NK-92 (cell line): Measurements from ENCODE around the gene DBH.

Source experiments
- DNase-seq: peaks from one replicate; lab custom pipeline; 2025; ENCODE audit not compliant: unreplicated experiment; lab: John Stamatoyannopoulos, UW

Gene DBH

DNA sequence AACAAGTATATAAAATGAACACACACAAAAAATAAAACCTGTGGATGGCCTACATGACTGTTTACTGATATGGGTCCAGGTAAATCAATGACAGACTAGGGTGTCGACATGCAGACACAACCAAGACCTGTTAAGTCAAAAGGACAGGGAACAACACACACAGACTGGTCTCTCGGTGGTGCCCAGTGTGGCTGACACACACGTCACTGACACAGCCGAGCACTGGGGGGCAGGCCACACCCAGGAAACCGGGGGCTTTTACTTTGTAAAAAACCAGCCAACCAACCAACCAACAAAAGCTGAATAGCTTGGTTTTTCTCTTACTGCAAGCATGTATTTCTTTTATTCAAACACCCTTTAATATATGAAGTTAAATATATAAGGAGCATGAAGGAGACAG is 31.9 kb upstream of the DBH start:
- DNase-seq = no peak

DNA sequence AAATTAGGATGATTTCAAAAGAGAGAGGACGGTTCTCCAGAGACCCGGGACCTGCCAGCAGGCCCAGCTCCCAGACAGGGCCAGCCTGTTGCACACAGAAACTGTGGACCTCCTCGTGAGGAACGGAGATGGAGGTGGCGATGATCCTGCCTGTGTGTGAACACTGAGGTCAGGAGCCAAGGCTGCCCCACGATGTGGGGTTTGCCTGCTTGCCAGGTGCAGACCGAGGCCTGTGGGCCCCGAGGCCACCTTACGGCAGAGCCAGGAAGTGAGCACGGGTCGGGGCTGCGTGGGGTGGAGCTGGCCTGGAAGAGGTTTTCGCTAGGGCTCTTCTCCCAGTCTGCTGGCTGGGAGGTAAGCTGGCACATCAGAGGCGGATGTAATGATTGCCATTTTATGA is 31.3 kb upstream of the DBH start:
- DNase-seq = no peak

DNA sequence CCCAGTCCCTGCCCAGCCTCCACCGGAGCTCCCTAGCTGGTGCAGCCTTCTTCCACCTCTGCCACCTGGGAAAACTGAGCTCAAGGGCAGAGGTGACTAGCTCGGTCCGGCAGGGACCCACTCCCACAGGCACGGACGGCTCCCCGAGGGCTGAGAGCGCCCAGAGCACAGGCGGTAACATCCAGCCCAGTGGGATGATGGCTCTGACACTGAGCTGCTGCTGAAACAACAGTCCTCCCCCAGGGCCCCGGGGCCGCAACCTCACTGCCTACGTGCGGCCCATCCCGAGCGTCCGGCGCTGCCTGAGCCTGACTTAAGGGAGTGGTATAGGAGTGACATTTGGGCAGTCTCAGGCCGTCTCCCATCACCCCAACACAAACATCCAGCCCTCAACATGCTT is 30.7 kb upstream of the DBH start:
- DNase-seq = no peak

DNA sequence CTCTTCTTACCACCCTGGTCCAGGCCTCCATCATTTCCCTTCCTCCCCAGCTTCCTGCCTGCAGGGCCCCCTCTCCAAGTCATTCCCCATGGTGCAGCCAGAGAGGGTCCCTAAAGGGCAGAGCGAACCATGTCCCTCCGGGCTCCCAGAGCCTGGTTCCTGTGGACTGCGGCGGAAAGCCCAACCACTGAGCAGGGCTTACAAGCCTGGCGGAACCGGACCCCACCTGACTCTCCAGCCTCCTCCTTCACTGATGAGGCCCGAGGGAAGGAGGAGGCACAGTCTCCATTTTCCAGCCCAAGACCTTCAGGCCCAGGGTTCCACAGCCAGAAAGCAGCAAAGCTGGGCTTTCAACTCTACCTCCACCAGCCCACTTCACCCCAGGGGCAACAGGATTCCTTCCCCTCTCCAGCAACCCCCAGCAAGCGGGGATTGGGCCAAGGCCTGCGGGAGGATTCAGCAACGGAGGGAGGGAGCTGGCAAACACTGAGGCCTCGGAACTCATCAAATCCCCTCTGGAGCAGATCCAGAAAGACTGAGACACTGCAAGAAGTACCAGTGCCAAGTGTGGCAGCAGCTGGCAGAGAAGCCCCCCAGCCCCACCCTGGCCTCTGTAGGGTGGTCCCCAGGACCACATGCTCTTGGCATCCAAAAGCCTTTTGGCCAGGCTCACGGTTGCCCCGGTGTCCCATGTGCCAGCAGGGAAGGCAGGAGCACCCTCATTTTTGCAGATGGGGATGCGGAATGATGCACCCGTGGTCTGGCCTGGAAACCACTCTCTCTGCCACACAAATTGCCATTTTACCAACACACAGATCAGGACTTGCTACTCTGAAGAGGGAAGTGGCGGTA is 30.1 kb upstream of the DBH start:
- DNase-seq = no peak

DNA sequence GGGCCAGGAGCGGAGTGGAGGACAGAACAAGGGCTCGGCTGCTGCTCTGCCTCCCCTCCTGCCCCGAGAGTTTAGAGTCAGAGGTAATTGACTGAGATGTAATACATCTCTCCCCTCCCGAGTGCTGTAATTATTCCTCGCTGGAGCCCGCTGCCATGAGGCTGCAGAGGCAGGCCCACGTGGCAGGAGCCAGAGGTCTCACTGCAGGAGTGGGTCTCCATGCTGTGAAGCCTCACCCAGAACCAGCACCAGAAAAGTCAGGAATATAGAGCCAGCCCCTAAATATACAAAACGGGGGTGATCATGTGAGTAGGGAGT is 29.5 kb upstream of the DBH start:
- DNase-seq = no peak

DNA sequence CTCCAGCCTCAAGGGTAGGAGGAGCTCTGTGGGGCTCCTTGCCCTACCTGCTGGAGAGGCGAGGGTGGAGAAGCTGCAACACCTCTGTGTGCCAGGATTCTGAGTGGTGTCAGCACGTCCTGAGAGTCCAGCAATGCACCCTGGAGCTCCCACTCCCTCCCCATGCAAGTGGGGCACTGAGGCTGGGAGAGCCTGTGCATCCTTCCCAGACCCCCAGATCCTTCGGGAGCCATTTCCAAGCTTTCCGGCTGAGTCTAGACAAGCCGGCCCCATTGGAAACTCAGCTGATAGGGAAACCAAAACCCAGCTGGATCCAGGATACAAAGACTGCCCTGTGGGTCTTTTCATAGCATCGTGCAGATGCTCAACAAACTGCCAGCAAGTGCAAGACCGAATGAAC is 28.8 kb upstream of the DBH start:
- DNase-seq = no peak

DNA sequence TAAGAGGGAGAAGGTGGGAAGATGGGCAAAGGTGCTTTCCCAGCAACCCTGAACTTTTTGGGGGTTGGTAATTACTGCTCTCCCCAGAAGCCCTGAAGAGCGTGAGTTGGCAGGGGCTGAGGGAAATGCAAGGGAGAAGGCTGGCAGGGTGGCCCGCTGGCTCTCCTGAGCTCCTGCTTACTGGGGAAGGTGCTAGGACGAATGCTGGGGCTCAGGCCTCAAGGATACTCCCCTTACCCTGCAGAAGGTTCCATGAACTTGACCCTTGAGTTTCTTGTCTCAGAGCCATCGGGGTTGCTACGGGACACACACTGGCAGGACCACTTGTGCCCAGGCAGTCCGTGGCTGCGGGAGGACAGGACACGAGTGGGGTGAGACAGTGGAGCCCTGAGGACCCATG is 28.2 kb upstream of the DBH start:
- no peak for DNase-seq

DNA sequence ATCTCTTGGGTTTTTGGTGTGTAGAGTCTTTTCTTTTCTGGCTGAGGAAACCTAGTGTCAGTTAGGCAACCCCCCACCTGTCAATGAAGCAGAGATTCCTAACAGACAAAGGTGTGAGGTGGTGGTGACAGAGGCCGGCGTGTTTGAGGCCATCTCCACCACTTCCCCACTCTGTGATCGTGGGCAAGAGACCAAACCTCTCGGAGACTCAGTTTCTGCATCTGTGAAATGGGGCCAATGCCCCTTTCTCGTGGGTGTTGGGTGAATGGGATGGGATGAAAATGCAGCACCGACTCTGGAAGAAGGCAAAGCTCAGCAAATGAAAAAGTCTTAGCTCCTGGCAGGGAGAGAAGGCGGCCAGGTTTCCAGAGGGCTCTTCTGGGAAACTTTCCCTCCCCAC is 27.8 kb upstream of the DBH start:
- no peak for DNase-seq

DNA sequence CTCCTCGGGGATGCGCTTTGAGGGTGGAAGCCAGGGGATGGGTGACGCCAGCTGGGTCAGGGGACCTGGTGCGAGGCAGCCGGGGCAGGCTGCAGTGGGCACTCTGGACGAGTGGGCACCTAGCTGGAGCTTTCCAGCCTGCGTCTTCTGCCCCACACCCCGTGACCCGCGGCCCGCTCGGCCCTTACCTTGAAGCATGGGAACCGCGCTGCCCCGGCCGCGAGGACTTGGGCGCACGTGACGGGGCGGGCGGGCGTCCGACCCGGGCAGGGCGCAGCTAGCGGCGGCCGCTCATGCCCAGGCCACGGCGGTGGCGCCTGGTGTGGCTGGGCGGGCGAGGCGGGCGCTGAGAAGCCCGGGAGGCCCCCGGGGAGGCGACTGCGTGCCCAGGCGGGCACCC is 27.3 kb upstream of the DBH start:
- no peak for DNase-seq

DNA sequence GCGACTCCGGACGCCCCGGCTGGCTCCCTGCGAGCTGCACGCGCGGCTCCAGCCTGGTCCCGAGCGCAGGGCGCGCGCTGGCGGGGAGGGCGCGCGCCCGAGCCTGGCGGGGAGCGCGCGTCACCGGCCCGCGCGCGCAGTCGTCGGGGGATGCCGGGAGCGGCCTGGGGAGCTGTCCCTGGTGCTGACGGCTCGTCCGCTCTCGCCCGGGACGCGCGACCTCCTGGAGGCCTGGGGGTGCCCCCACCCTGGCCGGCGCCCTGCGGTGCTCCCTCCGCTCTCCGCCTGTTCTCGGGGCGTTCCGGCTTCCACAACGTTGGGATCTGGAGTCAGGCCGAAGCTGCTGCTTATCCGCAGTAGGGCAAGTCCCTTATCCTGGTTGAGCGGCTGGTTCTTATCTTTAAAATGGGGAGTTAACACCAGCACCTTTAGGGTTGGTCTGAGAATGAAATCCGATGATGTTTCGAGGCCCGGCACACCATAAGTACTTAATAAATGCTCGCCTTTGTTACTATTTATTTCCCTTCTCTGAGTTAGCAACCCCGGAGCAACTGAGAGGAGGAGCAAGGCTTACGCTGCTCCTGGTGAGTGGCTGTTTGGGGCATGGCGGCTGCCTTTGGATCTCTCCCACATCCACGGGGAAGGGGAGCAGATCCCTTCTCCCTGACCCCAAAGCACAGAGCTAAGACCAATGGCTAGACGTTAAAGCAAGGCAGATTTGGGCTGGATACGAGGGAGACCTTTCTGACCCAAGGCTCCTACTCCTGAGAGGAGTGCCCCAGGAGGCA is 26.7 kb upstream of the DBH start, which contains the start of gene FAM163B:
TSS of gene FAM163B (minus strand) at position 79 of the 788 bp plus-strand sequence. CDS start 29,166 bp downstream, outside the sequence.
- DNase-seq = no peak

DNA sequence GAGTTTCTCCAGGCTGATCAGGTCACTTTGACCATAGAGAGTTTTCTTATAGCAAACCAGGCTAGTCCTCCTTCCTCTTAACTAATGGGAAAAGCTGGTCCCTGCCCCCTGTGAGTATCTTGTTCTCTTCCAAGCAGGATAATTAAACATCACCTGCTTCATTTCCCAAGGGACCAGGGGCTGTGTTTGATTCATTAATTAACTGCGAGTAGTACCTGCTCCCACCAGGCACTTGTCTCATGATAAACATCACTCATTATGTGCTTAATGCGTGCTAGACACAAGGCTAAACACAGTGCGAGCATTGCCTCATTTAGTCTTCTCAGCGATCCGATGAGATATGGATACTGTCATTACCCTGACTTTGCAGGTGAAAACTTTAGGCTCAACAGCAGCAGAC is 25.3 kb upstream of the DBH start:
- DNase-seq = no peak

DNA sequence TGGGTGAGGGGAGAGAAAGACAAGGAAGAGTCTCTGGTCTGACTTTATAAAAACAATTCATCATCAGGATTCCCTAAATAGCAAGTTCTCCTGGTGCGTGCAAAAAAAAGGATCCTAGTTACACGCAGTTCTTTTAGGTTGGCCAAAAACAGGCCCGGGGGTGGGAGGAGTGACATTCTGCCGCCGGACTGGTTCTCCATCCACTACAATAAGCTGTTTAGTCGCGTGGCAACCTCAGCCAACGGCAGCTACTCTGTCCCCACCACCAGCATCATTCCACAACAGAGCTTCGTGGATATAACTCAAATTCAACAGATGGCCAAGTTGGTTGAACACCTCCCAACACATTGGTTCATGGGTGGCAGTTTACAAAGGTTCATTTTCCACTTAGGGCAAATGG is 24.1 kb upstream of the DBH start:
- no peak for DNase-seq

DNA sequence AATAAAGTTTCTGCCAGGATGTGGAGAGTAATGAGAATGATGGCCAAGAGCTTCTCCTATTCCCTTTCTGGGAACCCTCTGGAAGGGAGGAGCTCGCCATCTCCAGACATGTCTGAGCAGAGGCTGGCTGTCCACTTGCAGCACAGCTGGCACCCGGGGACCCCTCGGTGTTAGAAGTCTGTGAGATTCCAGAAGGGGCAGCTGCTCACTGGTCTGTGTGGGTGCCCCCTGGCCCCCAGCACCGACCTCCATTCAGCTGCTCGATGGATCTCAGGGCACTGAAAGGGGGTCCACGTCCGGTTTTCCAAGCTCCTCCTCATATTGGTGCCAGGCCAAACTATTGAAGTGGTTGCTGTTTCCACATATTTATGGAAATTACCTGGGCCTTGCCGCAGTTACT is 23.3 kb upstream of the DBH start:
- DNase-seq = no peak

DNA sequence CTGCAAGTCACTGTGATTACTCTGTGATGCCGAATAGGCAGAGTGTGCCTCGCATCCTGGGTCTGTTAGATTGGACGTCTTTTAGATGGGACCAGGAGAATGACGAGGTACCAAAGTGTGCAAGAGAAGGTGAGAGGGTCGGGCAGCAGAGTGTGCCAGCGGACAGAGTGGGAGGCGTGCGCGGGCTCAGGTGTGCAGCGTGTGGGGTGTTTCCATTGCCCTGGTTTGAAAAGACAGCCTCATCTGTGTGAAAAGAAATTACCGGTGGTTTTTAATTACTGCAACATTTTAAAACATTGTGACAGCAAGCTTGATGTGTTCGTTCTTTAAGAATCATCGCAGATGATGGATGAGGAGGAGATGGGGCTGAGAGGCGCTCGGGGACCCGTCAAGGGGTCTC is 22.7 kb upstream of the DBH start:
- no peak for DNase-seq

DNA sequence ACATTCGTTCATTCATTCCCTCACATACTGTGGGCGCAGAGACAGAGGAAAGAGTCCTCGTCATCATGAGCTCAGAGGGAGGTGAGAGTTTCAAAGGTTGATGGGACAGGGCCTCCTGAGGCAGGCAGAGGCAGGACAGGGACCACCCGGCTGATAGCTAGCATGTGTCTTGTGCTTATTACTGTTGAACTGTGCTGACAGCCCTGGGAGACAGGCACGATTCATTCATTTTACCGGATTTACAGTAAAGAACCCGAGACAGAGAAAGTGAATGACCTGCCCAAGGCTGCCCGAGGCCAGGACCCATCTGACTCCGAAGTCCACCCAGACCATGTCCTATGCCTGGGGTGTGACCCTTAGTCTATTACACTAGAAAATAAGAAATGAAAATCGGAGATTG is 22.1 kb upstream of the DBH start:
- no peak for DNase-seq

DNA sequence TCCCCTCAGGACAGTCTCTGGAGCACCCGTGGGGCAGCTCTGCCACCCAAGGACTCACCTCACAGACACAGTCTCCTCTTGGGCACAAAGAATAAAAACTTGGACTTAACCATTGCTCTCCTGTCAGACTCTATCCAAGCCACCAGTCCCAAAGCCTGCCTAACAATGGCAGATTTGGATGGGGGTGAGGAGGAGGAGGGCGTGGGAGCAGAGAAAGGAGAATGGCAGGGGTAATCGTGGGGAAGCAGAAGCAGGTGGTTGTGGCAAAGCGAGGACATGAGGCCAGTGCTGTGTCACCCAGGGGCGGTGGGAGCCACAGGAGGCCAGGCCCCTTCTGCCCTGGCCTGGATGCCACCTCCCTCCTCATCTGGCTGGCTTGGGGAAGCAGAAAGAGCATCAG is 21.5 kb upstream of the DBH start:
- DNase-seq = no peak

DNA sequence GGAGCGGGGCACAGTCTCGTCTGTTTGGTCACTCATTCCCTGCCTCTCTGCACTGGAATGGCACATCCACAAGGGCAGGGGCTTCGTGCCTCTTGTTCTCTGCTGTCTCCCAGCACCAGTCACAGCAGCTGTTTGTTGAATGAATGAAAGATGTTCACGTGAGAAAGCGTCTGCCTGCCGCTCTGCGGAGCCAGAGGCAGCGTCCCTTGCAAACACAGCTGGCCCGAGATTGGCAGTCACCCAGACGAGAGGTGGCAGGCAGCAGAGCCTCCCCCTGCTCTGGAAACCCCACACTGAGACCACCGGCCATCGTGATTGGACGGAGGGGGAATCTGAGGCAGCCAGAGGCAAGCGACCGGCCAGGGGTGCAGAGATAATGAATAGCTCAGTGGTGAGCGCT is 21.0 kb upstream of the DBH start:
- DNase-seq = no peak

DNA sequence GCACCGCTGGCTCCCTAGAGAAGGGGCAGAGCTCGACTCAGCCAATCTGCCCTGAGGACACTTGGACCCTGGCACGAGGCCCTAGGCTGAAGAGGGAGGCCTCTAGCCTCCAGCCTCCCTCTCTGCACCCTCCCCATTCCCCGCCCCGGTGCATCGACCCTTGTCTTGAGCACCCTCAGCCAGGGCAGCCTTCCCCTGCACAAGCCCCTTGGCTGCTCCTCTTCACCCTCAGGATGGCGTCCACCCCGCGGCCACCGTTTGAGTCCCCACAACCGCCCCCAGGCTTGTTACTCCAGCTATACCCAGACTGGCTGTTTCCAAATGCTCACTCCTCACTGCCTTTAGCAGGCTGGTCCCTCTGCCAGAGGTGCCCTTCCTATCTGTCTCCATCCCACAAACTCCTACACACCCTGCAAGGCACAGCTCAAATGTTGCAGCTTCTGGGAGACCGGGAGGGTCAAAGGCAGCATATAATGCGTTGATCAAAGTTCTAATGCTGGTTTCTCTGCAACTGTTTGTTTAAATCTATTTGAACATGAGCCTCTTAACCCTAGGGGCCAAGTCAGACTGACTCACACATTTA is 20.5 kb upstream of the DBH start:
- DNase-seq = no peak

DNA sequence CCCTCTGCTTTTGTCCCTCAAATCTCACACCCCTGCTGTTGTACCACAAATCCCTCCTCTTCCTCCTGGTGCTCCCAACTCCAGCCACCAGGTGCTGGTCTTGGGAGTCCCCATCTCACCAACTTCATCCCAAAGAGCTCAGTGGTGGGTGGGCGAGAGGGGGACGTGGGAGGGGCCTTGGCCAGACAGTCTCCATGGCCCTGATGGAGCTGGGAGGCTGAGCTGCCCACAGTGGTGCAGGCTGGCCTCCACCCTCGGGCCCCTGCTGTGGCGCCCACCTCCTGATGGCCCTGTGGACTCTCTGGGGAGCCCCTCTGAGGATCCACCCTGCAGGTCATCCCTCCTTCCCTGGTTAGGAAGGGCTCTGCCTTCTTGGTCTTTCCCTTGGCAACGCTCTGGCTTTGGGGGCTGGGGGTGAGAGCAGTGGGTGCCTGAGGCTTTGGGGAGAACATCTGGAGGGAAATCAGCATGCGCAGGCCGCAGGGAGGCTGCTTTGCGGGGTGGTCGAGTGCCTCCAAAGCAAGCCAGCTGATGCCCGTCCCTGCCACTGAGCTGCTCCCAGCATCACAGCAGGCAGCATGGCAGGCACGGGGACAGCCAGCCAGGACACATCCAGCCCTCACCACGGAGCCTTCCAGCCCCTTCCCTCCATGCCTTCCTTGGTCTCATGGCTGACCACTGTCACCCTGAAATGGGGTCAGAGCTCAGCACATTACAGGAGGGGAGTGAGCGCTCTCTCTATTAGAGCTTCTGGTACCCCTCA is 19.3 kb upstream of the DBH start:
- DNase-seq = no peak

DNA sequence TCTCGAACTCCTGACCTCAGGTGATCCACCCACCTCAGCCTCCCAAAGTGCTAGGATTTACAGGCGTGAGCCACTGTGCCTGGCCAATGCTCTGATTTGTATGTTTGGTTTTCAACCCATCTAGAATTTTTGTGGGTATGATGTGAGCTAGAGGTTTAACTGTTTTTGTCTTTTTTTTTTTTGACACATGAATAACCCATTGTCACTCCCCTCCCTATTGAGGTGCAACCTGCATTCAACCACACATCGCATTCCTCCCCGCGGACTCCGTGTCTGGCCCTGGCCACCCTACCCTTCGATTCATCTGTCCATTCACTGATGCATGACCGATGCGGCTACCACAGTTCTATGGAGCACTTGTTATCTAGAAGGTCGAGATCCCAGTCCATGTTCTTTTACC is 17.4 kb upstream of the DBH start:
- DNase-seq = no peak

DNA sequence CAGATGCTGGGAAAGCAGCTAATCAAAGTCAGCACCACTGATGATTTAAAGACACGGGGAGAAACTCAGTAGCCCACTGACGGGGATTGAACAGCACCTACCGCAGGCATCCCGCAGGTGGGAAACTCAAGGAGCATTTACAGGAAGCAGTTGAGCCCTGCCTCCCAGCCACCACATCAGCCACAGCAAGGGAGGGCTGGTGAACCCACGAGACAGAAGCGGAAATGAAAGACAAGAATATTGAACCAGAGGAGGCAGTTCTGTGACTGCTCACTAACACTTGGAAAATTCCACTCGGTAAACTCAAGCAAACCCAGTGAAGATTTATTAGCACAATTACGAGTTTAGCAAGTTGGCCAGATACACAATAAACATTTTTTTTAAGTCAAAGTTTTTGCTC is 16.4 kb upstream of the DBH start:
- DNase-seq = no peak
